Type B pancreatic cell (in vitro differentiated cells): Measurements from ENCODE around the gene PLB1. TPM values are rescaled to one million over a fixed set of nuclear protein-coding genes. Genes with fewer than 3 reads are reported as not detected.
A peak's percentile ranks its signal among the peaks of the same experiment; 100 is the strongest.

ENCODE experiments used
- DNase-seq: peaks from one replicate; pipeline ENCODE4 v3.0.0; 2021; ENCODE audit warnings: mixed read lengths; ENCODE audit not compliant: unreplicated experiment; ENCODE audit errors: extremely low spot score
- H3K27ac Mint-ChIP-seq: 2 replicates; pipeline ENCODE4 v1.8.0; 2021; ENCODE audit warnings: mild to moderate bottlenecking, mixed read lengths
- H3K27me3 Mint-ChIP-seq: 2 replicates; pipeline ENCODE4 v1.8.0; 2021; ENCODE audit warnings: mixed read lengths
- H3K36me3 Mint-ChIP-seq: 2 replicates; pipeline ENCODE4 v1.8.0; 2021; ENCODE audit warnings: mixed read lengths
- H3K4me1 Mint-ChIP-seq: one replicate; pipeline ENCODE4 v1.8.0; 2021; ENCODE audit warnings: mixed read lengths; ENCODE audit not compliant: unreplicated experiment
- H3K4me3 Mint-ChIP-seq: 2 replicates; pipeline ENCODE4 v1.8.0; 2021; ENCODE audit warnings: mild to moderate bottlenecking, mixed read lengths
- H3K9me3 Mint-ChIP-seq: 2 replicates; pipeline ENCODE4 v1.8.0; 2021; ENCODE audit warnings: mixed read lengths
- CTCF ChIP-seq: fragments of 200-600 bp; sonication (generic); conservative IDR thresholded peaks from 2 replicates; pipeline ENCODE4 v1.5.0; 2021; ENCODE audit warnings: antibody characterized with exemption, mild to moderate bottlenecking
- total RNA-seq: library from RNA; stranded (reverse); gene quantifications from 2 replicates; pipeline ENCODE4 v1.2.1, GENCODE V29; 2021; ENCODE audit warnings: low replicate concordance

PLB1 gene
- total RNA-seq, 1 donor from 2014 or later: 1.9 TPM

- Mint-ChIP-seq H3K27me3 (no peaks in the 10 kb centered on the region), H3K9me3 (peaks cover 10% of the 10 kb centered on the region), H3K27ac (peak overlapping the region; percentile 52), H3K36me3 (peaks cover 3% of the 10 kb centered on the region), H3K4me1 (peaks cover 62% of the 10 kb centered on the region), H3K4me3 (no peak overlapping the region)
- no peak for TF ChIP-seq CTCF
- no peak for DNase-seq
Measured at GRCh38 chr2:28688818-28689217, 193.0 kb downstream of the PLB1 start.

- peaks cover 61% of the 10 kb centered on the region for H3K4me1 Mint-ChIP-seq
- peaks cover 10% of the 10 kb centered on the region for H3K9me3 Mint-ChIP-seq
- H3K4me3 Mint-ChIP-seq: no peak overlapping the region
- no peak for TF ChIP-seq CTCF
- no peak overlapping the region for H3K27ac Mint-ChIP-seq
- peaks cover 1% of the 10 kb centered on the region for H3K36me3 Mint-ChIP-seq
- H3K27me3 Mint-ChIP-seq: no peaks in the 10 kb centered on the region
- no peak for DNase-seq
Measured at GRCh38 chr2:28689771-28690170, 193.9 kb downstream of the PLB1 start.

DNA sequence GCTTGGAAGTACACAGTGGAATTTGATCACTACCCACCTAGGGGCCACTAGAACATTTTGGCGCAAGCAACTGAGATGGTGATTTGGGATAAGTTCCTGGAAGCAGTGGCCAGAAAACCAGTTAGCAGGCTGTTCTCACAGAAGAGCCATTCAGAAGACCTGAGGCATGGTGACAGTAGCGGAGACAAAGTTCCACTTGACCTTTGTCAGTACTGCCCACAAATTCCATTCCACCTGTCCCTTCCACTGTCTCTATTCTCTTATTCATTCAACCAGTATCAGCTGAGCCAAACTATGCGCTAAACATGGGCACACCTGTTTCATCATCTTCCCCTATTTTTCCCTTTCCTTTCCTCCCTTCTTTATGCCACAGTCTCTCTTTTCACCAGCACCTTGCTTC is 196.6 kb downstream of the PLB1 start:
- H3K9me3 Mint-ChIP-seq: no peaks in the 10 kb centered on the region
- peak overlapping the region; percentile 63 for H3K27ac Mint-ChIP-seq
- DNase-seq: no peak
- no peaks in the 10 kb centered on the region for H3K27me3 Mint-ChIP-seq
- no peak overlapping the region for H3K4me3 Mint-ChIP-seq
- no peak for TF ChIP-seq CTCF
- H3K4me1 Mint-ChIP-seq: peaks cover 52% of the 10 kb centered on the region
- H3K36me3 Mint-ChIP-seq: no peaks in the 10 kb centered on the region

GRCh38 chr2:28693223-28693622 is 197.4 kb downstream of the PLB1 start:
- peaks cover 52% of the 10 kb centered on the region for H3K4me1 Mint-ChIP-seq
- TF ChIP-seq CTCF: no peak
- H3K27me3 Mint-ChIP-seq: no peaks in the 10 kb centered on the region
- peak overlapping the region; percentile 63 for H3K27ac Mint-ChIP-seq
- H3K9me3 Mint-ChIP-seq: no peaks in the 10 kb centered on the region
- no peak overlapping the region for H3K4me3 Mint-ChIP-seq
- no peak for DNase-seq
- H3K36me3 Mint-ChIP-seq: no peaks in the 10 kb centered on the region

Other genes starting within 250 kb of the PLB1 start
- gene FOSL2, start 103.2 kb upstream of the PLB1 start, total RNA-seq: 42.1 and 100 TPM in 2 replicates